HG03064 (cell line): ENCODE data around the gene LRRC7.

Experiments
- ATAC-seq: cut with Tn5 transposase; IDR thresholded peaks from one replicate; pipeline ENCODE4 v1.9.1; 2021; ENCODE audit warnings: low read depth; ENCODE audit not compliant: unreplicated experiment

Gene LRRC7

GRCh38 chr1:70075761-70076160 is 508.0 kb downstream of the LRRC7 start:
- no peak for ATAC-seq

- no peak for ATAC-seq
These were observed 509.3 kb downstream of the LRRC7 start for GRCh38 chr1:70077066-70077465.

- ATAC-seq: no peak
These were observed 511.8 kb downstream of the LRRC7 start for GRCh38 chr1:70079546-70079945.

GRCh38 chr1:70083519-70083918 is 515.8 kb downstream of the LRRC7 start:
- no peak for ATAC-seq

GRCh38 chr1:70084314-70084915 is 516.7 kb downstream of the LRRC7 start:
- ATAC-seq: no peak

- no peak for ATAC-seq
These were observed 517.8 kb downstream of the LRRC7 start for GRCh38 chr1:70085521-70085920.

GRCh38 chr1:70086897-70087296 is 519.2 kb downstream of the LRRC7 start:
- ATAC-seq: no peak

GRCh38 chr1:70090141-70090540 is 522.4 kb downstream of the LRRC7 start:
- no peak for ATAC-seq

GRCh38 chr1:70090875-70091274 is 523.2 kb downstream of the LRRC7 start:
- ATAC-seq: no peak

- no peak for ATAC-seq
These were observed 524.1 kb downstream of the LRRC7 start for GRCh38 chr1:70091811-70092210.

GRCh38 chr1:70092526-70092925 is 524.8 kb downstream of the LRRC7 start:
- ATAC-seq: no peak

- ATAC-seq: no peak
These were observed 525.7 kb downstream of the LRRC7 start for GRCh38 chr1:70093250-70093975.

- no peak for ATAC-seq
These were observed 533.5 kb downstream of the LRRC7 start for GRCh38 chr1:70101231-70101630.

- ATAC-seq: no peak
These were observed 534.1 kb downstream of the LRRC7 start for GRCh38 chr1:70101774-70102173.

GRCh38 chr1:70103770-70104169 is 536.0 kb downstream of the LRRC7 start:
- ATAC-seq: no peak

GRCh38 chr1:70109241-70109640 is 541.5 kb downstream of the LRRC7 start:
- ATAC-seq: no peak

- no peak for ATAC-seq
These were observed 545.1 kb downstream of the LRRC7 start for GRCh38 chr1:70112838-70113237.

GRCh38 chr1:70115315-70115714 is 547.6 kb downstream of the LRRC7 start:
- no peak for ATAC-seq

GRCh38 chr1:70117046-70117445 is 549.3 kb downstream of the LRRC7 start:
- ATAC-seq: no peak

- no peak for ATAC-seq
These were observed 566.4 kb downstream of the LRRC7 start for GRCh38 chr1:70134148-70134547.

- ATAC-seq: no peak
These were observed 572.6 kb downstream of the LRRC7 start for GRCh38 chr1:70140343-70140742.

- ATAC-seq: no peak
These were observed 573.2 kb downstream of the LRRC7 start for GRCh38 chr1:70140894-70141293.
